ENCODE results near the gene ELMO2. TPM values are rescaled to one million over a fixed set of nuclear protein-coding genes. Genes with fewer than 3 reads are reported as not detected.

Gene ELMO2
- total RNA-seq, 1 donor from 2014 or later: 79.6 TPM

DNA sequence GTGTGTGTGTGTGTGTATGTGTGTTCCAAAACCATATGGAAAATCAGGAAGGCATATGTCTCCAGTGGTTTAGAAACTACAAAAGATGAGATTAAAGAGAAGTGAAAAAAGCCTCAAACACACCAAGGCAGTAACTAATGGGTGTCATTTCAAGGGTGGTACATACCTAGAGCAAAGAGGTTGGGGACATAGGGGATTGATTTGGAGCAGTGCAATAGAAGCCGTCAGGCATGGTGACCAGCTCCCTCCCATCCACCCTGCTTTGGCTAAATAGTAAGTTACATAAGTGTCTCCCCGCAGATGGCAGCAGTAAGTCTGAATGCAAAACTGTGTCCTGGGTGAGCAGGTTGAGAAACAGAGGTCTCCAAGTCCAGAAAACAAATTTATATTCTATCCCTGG is 10.4 kb upstream of the ELMO2 start:
- H3K27me3 Mint-ChIP-seq: no peaks in the 10 kb centered on the region
- no peak overlapping the region for H3K27ac Mint-ChIP-seq
- H3K36me3 Mint-ChIP-seq (ENCODE audit: insufficient read depth): peaks cover 2% of the 10 kb centered on the region
- H3K4me1 Mint-ChIP-seq (ENCODE audit: low read depth): peaks cover 3% of the 10 kb centered on the region
- no peak overlapping the region for H3K4me3 Mint-ChIP-seq (ENCODE audit: low read depth)
- DNase-seq (ENCODE audit: low spot score, unreplicated experiment): no peak
- TF ChIP-seq, protein P1, sequence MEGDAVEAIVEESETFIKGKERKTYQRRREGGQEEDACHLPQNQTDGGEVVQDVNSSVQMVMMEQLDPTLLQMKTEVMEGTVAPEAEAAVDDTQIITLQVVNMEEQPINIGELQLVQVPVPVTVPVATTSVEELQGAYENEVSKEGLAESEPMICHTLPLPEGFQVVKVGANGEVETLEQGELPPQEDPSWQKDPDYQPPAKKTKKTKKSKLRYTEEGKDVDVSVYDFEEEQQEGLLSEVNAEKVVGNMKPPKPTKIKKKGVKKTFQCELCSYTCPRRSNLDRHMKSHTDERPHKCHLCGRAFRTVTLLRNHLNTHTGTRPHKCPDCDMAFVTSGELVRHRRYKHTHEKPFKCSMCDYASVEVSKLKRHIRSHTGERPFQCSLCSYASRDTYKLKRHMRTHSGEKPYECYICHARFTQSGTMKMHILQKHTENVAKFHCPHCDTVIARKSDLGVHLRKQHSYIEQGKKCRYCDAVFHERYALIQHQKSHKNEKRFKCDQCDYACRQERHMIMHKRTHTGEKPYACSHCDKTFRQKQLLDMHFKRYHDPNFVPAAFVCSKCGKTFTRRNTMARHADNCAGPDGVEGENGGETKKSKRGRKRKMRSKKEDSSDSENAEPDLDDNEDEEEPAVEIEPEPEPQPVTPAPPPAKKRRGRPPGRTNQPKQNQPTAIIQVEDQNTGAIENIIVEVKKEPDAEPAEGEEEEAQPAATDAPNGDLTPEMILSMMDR (IDR thresholded peaks at IDR 0.05; ENCODE audit: unreplicated experiment): no peak
- H3K9me3 Mint-ChIP-seq (ENCODE audit: low read depth): no peaks in the 10 kb centered on the region

GRCh38 chr20:46416421-46416820 is 10.0 kb upstream of the ELMO2 start:
- no peak for DNase-seq (ENCODE audit: low spot score, unreplicated experiment)
- TF ChIP-seq, protein P1 (IDR thresholded peaks at IDR 0.05; ENCODE audit: unreplicated experiment): no peak
- Mint-ChIP-seq H3K4me1 (ENCODE audit: low read depth) (peaks cover 5% of the 10 kb centered on the region), H3K9me3 (ENCODE audit: low read depth) (no peaks in the 10 kb centered on the region), H3K27me3 (no peaks in the 10 kb centered on the region), H3K36me3 (ENCODE audit: insufficient read depth) (peaks cover 2% of the 10 kb centered on the region), H3K4me3 (ENCODE audit: low read depth) (no peak overlapping the region), H3K27ac (no peak overlapping the region)

GRCh38 chr20:46415773-46416172 is 9.4 kb upstream of the ELMO2 start:
- Mint-ChIP-seq H3K36me3 (ENCODE audit: insufficient read depth) (peaks cover 2% of the 10 kb centered on the region), H3K27ac (no peak overlapping the region), H3K9me3 (ENCODE audit: low read depth) (no peaks in the 10 kb centered on the region), H3K27me3 (no peaks in the 10 kb centered on the region), H3K4me3 (ENCODE audit: low read depth) (no peak overlapping the region), H3K4me1 (ENCODE audit: low read depth) (peaks cover 7% of the 10 kb centered on the region)
- DNase-seq (ENCODE audit: low spot score, unreplicated experiment): no peak
- TF ChIP-seq, protein P1 (IDR thresholded peaks at IDR 0.05; ENCODE audit: unreplicated experiment): no peak

DNA sequence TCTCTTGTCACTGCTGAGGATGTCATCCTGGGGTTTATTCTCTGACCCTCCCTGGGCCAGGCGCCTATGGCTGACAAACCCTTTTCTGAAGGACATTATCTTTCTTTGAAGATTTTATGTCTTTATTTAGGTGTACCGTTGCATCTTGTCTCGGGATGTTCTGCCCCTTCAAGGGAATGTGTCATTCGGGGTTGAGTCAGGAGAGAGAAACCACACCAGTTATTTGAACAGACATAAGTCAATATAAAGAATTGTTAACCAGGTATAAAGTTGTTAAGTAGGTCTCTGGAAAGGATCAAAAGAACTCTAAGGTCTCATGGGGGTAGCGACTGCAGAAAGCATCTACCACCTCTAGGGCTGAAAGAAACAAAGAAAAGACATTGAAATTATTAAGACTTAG is 8.2 kb upstream of the ELMO2 start:
- DNase-seq (ENCODE audit: low spot score, unreplicated experiment): no peak
- no peaks in the 10 kb centered on the region for H3K27me3 Mint-ChIP-seq
- peaks cover 10% of the 10 kb centered on the region for H3K4me1 Mint-ChIP-seq (ENCODE audit: low read depth)
- no peak overlapping the region for H3K27ac Mint-ChIP-seq
- TF ChIP-seq, protein P1 (IDR thresholded peaks at IDR 0.05; ENCODE audit: unreplicated experiment): no peak
- no peaks in the 10 kb centered on the region for H3K9me3 Mint-ChIP-seq (ENCODE audit: low read depth)
- H3K4me3 Mint-ChIP-seq (ENCODE audit: low read depth): no peak overlapping the region
- H3K36me3 Mint-ChIP-seq (ENCODE audit: insufficient read depth): peaks cover 2% of the 10 kb centered on the region

DNA sequence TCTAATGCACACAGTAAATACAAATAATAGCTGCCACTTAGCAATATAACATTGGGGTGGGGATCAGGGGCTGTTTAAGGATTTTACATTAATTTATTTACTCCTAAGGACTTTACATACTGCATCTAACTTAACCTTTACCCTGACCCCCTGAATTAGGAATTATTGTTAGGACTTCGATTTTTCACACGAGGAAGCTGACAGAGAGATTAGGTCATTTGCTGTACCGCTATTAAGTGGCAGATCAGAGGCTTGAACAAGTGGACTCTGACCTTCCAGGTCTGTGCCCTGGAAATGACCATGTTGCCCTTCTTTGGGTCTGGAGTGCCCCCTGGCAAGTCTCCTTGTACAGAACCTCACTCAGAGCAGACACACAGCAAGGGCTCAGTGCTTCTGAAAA is 5.2 kb upstream of the ELMO2 start:
- no peaks in the 10 kb centered on the region for H3K36me3 Mint-ChIP-seq (ENCODE audit: insufficient read depth)
- H3K27ac Mint-ChIP-seq: peak overlapping the region; percentile 79
- no peaks in the 10 kb centered on the region for H3K27me3 Mint-ChIP-seq
- peaks cover 23% of the 10 kb centered on the region for H3K4me1 Mint-ChIP-seq (ENCODE audit: low read depth)
- H3K9me3 Mint-ChIP-seq (ENCODE audit: low read depth): no peaks in the 10 kb centered on the region
- H3K4me3 Mint-ChIP-seq (ENCODE audit: low read depth): no peak overlapping the region
- TF ChIP-seq, protein P1 (IDR thresholded peaks at IDR 0.05; ENCODE audit: unreplicated experiment): no peak
- no peak for DNase-seq (ENCODE audit: low spot score, unreplicated experiment)

Data from progenitor cell of endocrine pancreas (in vitro differentiated cells).